KMS-11 (cell line): Measurements from ENCODE around the gene PHF21A.

Experiments
- H2AFZ ChIP-seq: fragments of 200-600 bp; sonication (generic); 2 replicates; pipeline ENCODE4 v1.6.1; 2016; ENCODE audit warnings: antibody characterized with exemption, mixed run types, low read depth
- H3K27ac ChIP-seq: fragments of 200-600 bp; sonication (generic); 2 replicates; pipeline ENCODE4 v1.6.1; 2016; ENCODE audit warnings: mild to moderate bottlenecking, mixed run types
- H3K27me3 ChIP-seq: fragments of 200-600 bp; sonication (generic); 2 replicates; pipeline ENCODE4 v1.6.1; 2017; ENCODE audit warnings: mild to moderate bottlenecking, low read depth, mixed run types, moderate library complexity; ENCODE audit not compliant: insufficient read depth
- H3K36me3 ChIP-seq: fragments of 200-600 bp; sonication (generic); 2 replicates; pipeline ENCODE4 v1.6.1; 2017; ENCODE audit warnings: mild to moderate bottlenecking, mixed run types; ENCODE audit not compliant: insufficient read depth
- H3K4me1 ChIP-seq: fragments of 200-600 bp; sonication (generic); 2 replicates; pipeline ENCODE4 v1.6.1; 2016; ENCODE audit warnings: mild to moderate bottlenecking, low read depth, mixed run types; ENCODE audit not compliant: poor library complexity, severe bottlenecking
- H3K4me2 ChIP-seq: fragments of 200-600 bp; sonication (generic); 2 replicates; pipeline ENCODE4 v1.7.0; 2016; ENCODE audit warnings: mild to moderate bottlenecking, mixed run types
- H3K4me3 ChIP-seq: fragments of 200-600 bp; sonication (generic); IDR thresholded peaks from 2 replicates; pipeline ENCODE4 v1.6.1; 2017; ENCODE audit warnings: low read depth, low read length, mixed read lengths; ENCODE audit not compliant: insufficient read depth
- H3K79me2 ChIP-seq: fragments of 200-600 bp; sonication (generic); 2 replicates; pipeline ENCODE4 v1.6.1; 2016; ENCODE audit warnings: low read depth, mixed run types; ENCODE audit not compliant: insufficient read depth
- H3K9ac ChIP-seq: fragments of 200-600 bp; sonication (generic); 2 replicates; pipeline ENCODE4 v1.6.1; 2016; ENCODE audit warnings: mild to moderate bottlenecking, mixed run types
- H4K20me1 ChIP-seq: fragments of 200-600 bp; sonication (generic); 2 replicates; pipeline ENCODE4 v1.6.1; 2016; ENCODE audit warnings: mild to moderate bottlenecking, mixed run types; ENCODE audit not compliant: insufficient read depth
- TF ChIP-seq, protein P1 (sequence below): fragments of 200-600 bp; sonication (generic); conservative IDR thresholded peaks from 2 replicates; pipeline ENCODE4 v1.6.1; 2017; ENCODE audit warnings: low read depth, mild to moderate bottlenecking, antibody characterized with exemption, low read length, moderate library complexity, mixed read lengths

The PHF21A gene

DNA sequence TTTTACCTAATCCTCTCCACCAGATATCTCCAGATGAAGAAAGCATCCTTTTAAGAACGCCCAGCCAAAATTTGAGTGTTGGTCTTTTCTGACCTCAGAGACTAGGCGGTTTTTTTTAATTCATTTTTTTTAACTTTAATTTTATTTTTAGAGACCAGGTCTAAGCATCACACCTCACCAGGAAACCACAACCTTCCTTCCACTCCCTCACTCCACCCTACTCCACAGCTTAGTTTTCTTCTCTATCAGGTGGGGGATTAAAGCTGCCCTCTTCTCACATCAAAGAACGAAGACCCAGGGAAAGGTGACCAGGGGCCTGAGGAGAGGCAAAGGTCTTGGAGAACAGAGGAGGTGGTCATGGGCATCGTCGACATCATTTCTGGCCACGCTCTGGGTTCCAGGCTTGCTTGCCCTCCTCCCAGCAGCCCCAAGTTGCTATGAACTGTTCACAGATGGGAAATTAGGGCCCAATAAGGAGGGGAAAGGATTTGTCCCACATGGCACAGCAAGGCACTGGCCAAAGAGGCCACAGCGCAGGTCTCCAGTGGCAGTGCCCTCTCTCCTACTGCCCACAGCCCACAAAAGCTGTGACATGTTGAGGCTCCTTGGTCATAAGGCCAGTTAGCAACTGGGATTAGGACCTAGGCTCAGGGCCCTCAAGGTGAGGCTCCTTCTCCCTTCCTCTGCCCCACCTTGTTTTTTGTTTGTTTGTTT, 202.1 kb downstream of the PHF21A start:
- no peak overlapping the region for H3K4me3 ChIP-seq
- H3K4me1 ChIP-seq, result peaks cover 16% of the 10 kb centered on the region
- H3K9ac ChIP-seq, result no peak overlapping the region
- H3K27me3 ChIP-seq, result 0 out of 2 replicates have a peak, but pooled peaks cover 5% of the 10 kb centered on the region
- no peaks in the 10 kb centered on the region for H3K36me3 ChIP-seq
- H3K27ac ChIP-seq, result no peak overlapping the region
- TF ChIP-seq, protein P1, sequence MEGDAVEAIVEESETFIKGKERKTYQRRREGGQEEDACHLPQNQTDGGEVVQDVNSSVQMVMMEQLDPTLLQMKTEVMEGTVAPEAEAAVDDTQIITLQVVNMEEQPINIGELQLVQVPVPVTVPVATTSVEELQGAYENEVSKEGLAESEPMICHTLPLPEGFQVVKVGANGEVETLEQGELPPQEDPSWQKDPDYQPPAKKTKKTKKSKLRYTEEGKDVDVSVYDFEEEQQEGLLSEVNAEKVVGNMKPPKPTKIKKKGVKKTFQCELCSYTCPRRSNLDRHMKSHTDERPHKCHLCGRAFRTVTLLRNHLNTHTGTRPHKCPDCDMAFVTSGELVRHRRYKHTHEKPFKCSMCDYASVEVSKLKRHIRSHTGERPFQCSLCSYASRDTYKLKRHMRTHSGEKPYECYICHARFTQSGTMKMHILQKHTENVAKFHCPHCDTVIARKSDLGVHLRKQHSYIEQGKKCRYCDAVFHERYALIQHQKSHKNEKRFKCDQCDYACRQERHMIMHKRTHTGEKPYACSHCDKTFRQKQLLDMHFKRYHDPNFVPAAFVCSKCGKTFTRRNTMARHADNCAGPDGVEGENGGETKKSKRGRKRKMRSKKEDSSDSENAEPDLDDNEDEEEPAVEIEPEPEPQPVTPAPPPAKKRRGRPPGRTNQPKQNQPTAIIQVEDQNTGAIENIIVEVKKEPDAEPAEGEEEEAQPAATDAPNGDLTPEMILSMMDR, result no peak
- H4K20me1 ChIP-seq, result no peaks in the 10 kb centered on the region
- peak overlapping the region; percentile 89; the same call in 1 of the 2 replicates for H2AFZ ChIP-seq
- H3K79me2 ChIP-seq, result peaks cover 14% of the 10 kb centered on the region
- peak overlapping the region; percentile 94; the same call in 1 of the 2 replicates for H3K4me2 ChIP-seq

DNA sequence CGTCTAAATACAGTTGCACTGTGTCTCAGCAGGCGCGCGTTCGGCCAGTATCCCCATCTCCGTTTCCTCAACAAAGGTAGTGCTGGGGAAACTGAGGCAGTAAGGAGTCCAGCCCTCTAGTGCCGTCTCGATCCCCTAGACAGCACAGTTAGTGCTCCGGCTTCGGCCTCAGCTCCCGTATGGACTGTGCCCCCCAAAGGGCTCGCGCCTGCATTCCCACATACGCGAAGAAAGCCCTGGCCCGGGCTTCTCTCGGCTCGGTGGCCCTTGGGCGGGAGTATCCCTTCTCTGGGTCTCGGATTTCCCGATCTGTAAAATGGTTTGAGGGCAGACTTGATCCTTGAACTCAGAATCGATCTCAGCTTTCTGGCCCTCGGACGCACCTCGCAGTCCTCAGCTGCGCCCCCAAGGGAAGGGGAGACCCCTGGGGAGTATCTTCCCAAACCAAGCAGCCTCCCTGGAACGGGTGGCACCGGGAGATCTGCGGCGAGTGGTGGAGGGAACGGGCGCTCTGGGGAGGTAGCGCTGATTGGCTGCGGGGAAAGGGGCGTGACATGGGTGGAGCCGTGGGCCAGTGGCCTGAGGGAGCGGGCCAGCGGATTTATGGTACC, 202.8 kb downstream of the PHF21A start:
- Histone ChIP-seq H3K9ac (peak overlapping the region; percentile 41; the same call in 1 of the 2 replicates), H3K4me2 (peak overlapping the region; percentile 94), H3K4me3 (no peak overlapping the region), H3K27me3 (0 out of 2 replicates have a peak, but pooled peaks cover 5% of the 10 kb centered on the region), H3K36me3 (no peaks in the 10 kb centered on the region), H2AFZ (peak overlapping the region; percentile 89), H4K20me1 (no peaks in the 10 kb centered on the region), H3K79me2 (peaks cover 14% of the 10 kb centered on the region), H3K4me1 (peaks cover 16% of the 10 kb centered on the region), H3K27ac (peak overlapping the region; percentile 68)
- TF ChIP-seq, protein P1, result no peak

DNA sequence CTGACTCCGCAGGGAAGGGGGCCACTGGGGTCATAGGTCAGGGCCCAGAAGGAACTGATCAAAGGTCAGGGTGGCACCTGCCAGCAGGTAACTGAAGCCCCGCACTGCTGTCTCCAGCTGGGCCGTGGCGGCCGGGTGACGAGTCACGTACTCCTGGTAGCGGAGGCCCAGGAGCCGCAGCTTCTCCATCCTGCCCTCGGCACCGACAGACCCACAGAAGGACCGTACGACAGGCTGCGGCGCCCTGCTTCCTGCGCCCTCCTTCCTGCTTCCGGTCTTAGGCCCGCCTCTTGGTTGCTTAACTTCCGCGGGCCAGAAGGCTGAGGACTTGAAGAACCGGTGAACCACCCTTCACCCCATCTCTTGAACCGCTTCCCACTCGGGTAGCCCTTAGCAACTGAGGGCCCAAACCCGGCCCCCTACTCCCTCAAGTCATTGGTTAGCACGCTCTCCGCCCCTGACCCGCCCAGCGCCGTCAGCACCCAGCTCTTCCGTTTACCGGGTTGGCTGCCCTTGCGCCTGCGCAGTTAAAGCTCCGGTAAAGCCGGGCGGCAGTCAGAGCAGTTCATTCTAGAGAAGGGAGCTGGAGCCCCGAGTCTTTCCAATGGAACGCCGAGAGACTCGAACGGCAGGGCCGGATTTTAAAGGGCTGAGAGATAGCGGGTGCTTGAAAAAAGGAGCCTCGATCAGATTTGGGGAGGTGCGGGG, 203.5 kb downstream of the PHF21A start, which contains the start of gene PEX16:
Gene PEX16 (minus strand): TSS at position 255 of the 708 bp plus-strand sequence. CDS start 66 bp downstream, at position 189.
- no peaks in the 10 kb centered on the region for H4K20me1 ChIP-seq
- peaks cover 14% of the 10 kb centered on the region for H3K79me2 ChIP-seq
- H3K36me3 ChIP-seq, result no peaks in the 10 kb centered on the region
- no peaks in the 10 kb centered on the region for H3K27me3 ChIP-seq
- H3K4me2 ChIP-seq, result peak within 1 kb of the TSS; percentile 100
- peak within 1 kb of the TSS; percentile 41 for H3K9ac ChIP-seq
- TF ChIP-seq, protein P1, result no peak
- peak within 1 kb of the TSS; percentile 89 for H2AFZ ChIP-seq
- H3K4me3 ChIP-seq, result no peak within 1 kb of the TSS
- H3K27ac ChIP-seq, result peak within 1 kb of the TSS; percentile 68
- H3K4me1 ChIP-seq, result peaks cover 16% of the 10 kb centered on the region

DNA sequence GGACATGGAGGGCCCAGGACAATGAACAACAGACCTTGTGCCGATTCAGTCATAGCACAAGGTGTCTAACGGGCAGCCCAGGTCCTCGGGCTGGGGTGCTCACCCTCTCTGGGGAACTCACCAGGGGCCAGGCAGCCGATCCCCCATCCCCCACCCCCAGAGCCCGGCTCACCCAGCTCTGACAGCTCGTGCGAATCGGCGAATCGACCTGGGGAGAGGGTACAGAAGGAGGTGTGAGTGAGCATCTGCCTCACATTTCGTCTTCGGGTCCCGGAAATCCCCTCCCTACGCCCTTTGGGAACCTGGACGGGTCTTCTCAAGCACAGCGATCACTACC, 204.0 kb downstream of the PHF21A start:
- Histone ChIP-seq H3K79me2 (peaks cover 14% of the 10 kb centered on the region), H3K36me3 (no peaks in the 10 kb centered on the region), H3K27ac (peak overlapping the region; percentile 68), H4K20me1 (no peaks in the 10 kb centered on the region), H3K4me1 (peaks cover 16% of the 10 kb centered on the region), H3K4me3 (no peak overlapping the region), H3K9ac (peak overlapping the region; percentile 41), H3K4me2 (peak overlapping the region; percentile 100), H2AFZ (peak overlapping the region; percentile 89; the same call in 1 of the 2 replicates), H3K27me3 (no peaks in the 10 kb centered on the region)
- TF ChIP-seq, protein P1, result no peak
